HG02678 (cell line): ENCODE measurements around the gene PRKCA.

Source experiments
- ATAC-seq: cut with Tn5 transposase; IDR thresholded peaks from one replicate; pipeline ENCODE4 v1.9.1; 2021; ENCODE audit warnings: mild to moderate bottlenecking, moderate library complexity; ENCODE audit not compliant: unreplicated experiment

The PRKCA gene

GRCh38 chr17:66564992-66565465 is 262.6 kb downstream of the PRKCA start:
- no peak for ATAC-seq

- ATAC-seq: peak; percentile 87
Measured at GRCh38 chr17:66567234-66568170, 265.1 kb downstream of the PRKCA start.

GRCh38 chr17:66569572-66569971 is 267.2 kb downstream of the PRKCA start:
- ATAC-seq: no peak

- no peak for ATAC-seq
Measured at GRCh38 chr17:66570447-66571195, 268.2 kb downstream of the PRKCA start.

- no peak for ATAC-seq
Measured at GRCh38 chr17:66571745-66572144, 269.3 kb downstream of the PRKCA start.

- ATAC-seq: no peak
Measured at GRCh38 chr17:66573078-66573477, 270.7 kb downstream of the PRKCA start.

- no peak for ATAC-seq
Measured at GRCh38 chr17:66574123-66574522, 271.7 kb downstream of the PRKCA start.

- no peak for ATAC-seq
Measured at GRCh38 chr17:66576473-66576872, 274.1 kb downstream of the PRKCA start.

- ATAC-seq: no peak
Measured at GRCh38 chr17:66577041-66577440, 274.6 kb downstream of the PRKCA start.

- ATAC-seq: no peak
Measured at GRCh38 chr17:66578781-66579489, 276.5 kb downstream of the PRKCA start.

- no peak for ATAC-seq
Measured at GRCh38 chr17:66579556-66579955, 277.1 kb downstream of the PRKCA start.

- ATAC-seq: no peak
Measured at GRCh38 chr17:66580184-66580955, 278.0 kb downstream of the PRKCA start.

GRCh38 chr17:66580956-66581391 is 278.6 kb downstream of the PRKCA start:
- no peak for ATAC-seq

GRCh38 chr17:66582373-66583111 is 280.1 kb downstream of the PRKCA start:
- ATAC-seq: no peak

GRCh38 chr17:66583112-66583748 is 280.8 kb downstream of the PRKCA start:
- no peak for ATAC-seq

- no peak for ATAC-seq
Measured at GRCh38 chr17:66584927-66585326, 282.5 kb downstream of the PRKCA start.

GRCh38 chr17:66585472-66585871 is 283.1 kb downstream of the PRKCA start:
- ATAC-seq: no peak

GRCh38 chr17:66589892-66590291 is 287.5 kb downstream of the PRKCA start:
- ATAC-seq: no peak

- ATAC-seq: no peak
Measured at GRCh38 chr17:66593116-66593515, 290.7 kb downstream of the PRKCA start.
